ENCODE measurements around the gene CXCR3.
"Not testable (repeated sequence)": the region's sequence is repeated elsewhere in the genome, so short reads cannot be mapped to it uniquely, and the experiment has no call there.

Gene CXCR3

DNA sequence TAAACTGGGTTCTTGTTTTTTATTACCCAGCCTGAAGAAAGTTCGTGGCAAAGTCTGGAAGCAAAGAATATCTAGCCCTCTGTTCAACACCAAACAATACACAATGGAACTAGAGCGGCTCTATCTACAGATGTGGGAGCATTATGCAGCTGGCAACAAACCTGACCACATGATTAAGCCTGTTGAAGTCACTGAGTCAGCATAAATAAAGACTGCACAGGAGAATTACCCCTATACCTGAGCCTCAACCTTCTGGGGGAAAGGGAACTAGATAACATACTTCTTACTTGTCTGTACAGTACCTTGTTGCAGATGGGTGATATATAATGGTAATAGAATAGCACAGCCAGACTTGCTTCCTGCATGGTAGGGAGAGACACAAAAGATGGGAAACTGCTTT lies 44.7 kb downstream of the CXCR3 start:
- H3K9me3 ChIP-seq (ENCODE audit: low read length) = no peaks in the 10 kb centered on the region
- no peak overlapping the region for H3K27ac ChIP-seq (ENCODE audit: low read depth, low read length)
- H3K36me3 ChIP-seq (ENCODE audit: insufficient read depth, low read length) = peaks cover 12% of the 10 kb centered on the region
- no peaks in the 10 kb centered on the region for H3K27me3 ChIP-seq (ENCODE audit: control insufficient read depth in 1 of 2, insufficient read depth in 2 of 2, low read length in 2 of 2)
- no peak overlapping the region for H3K4me3 ChIP-seq (ENCODE audit: low read depth in 1 of 2, low read length in 2 of 2)
- H3K9ac ChIP-seq (ENCODE audit: low read length) = no peak overlapping the region
- H3K4me1 ChIP-seq (ENCODE audit: insufficient read depth, low read length) = no peaks in the 10 kb centered on the region

DNA sequence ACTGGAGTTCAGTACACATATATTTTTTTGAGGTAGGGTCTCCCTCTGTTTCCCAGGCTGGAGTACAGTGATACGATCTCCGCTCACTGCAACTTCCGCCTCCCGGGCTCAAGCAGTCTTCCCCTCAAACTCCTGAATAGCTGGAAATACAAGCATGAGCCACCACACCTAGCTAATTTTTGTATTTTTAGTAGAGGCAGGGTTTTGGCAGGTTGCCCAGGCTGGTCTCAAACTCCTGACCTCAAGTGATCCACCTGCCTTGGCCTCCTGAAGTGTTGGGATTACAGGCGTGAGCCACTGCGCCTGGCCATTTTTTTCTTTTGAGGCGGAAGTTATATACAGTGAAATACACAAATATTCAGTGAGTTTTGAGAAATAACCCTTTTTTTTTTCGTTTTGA lies 46.9 kb downstream of the CXCR3 start:
- not testable (repeated sequence) for H3K9me3 ChIP-seq (ENCODE audit: low read length)

More for the DNA sequence above, 46.9 kb downstream of the CXCR3 start:
- H3K27me3 ChIP-seq (ENCODE audit: control insufficient read depth in 1 of 2, insufficient read depth in 2 of 2, low read length in 2 of 2); H3K4me1 ChIP-seq (ENCODE audit: insufficient read depth, low read length); H3K9ac ChIP-seq (ENCODE audit: low read length); H3K4me3 ChIP-seq (ENCODE audit: low read depth in 1 of 2, low read length in 2 of 2); H3K27ac ChIP-seq (ENCODE audit: low read depth, low read length): not testable (repeated sequence)
- H3K36me3 ChIP-seq (ENCODE audit: insufficient read depth, low read length) = peaks cover 15% of the 10 kb centered on the region
